Keratinocyte (primary cell): ENCODE data around the gene PROM1. TPM values are rescaled to one million over a fixed set of nuclear protein-coding genes. Genes with fewer than 3 reads are reported as not detected.

Experiments
- DNase-seq: peaks from one replicate; pipeline ENCODE4 v3.0.0-alpha.2; 2011; ENCODE audit warnings: low read depth, missing footprints, low spot score
- FAIRE-seq: peaks from 2 replicates; lab custom pipeline; 2011; peaks lifted over from hg19 to GRCh38; lab: Jason Lieb, UNC
- H2AFZ ChIP-seq: 2 replicates; pipeline ENCODE4 v1.6.0; 2012; ENCODE audit warnings: low read length, control low read depth, inconsistent platforms; ENCODE audit not compliant: control insufficient read depth
- H3K27ac ChIP-seq: 2 replicates; pipeline ENCODE4 v1.5.1; 2011; ENCODE audit warnings: low read length; ENCODE audit not compliant: control insufficient read depth, insufficient read depth
- H3K27me3 ChIP-seq: 3 replicates; pipeline ENCODE4 v1.6.0; 2011; ENCODE audit warnings: low read length; ENCODE audit not compliant: control insufficient read depth, insufficient read depth; ENCODE audit errors: extremely low read depth
- H3K36me3 ChIP-seq, 2 experiments: 2 replicates in 1 of 2; 3 replicates in 1 of 2; pipeline ENCODE4 v1.5.1; 2011; ENCODE audit warnings: low read length in 2 of 2, mild to moderate bottlenecking in 1 of 2; ENCODE audit not compliant: control insufficient read depth in 2 of 2, insufficient read depth in 2 of 2; ENCODE audit errors: extremely low read depth in 1 of 2
- H3K4me1 ChIP-seq: 3 replicates; pipeline ENCODE4 v1.5.1; 2011; ENCODE audit warnings: low read length; ENCODE audit not compliant: control insufficient read depth, insufficient read depth; ENCODE audit errors: extremely low read depth
- H3K4me2 ChIP-seq: 3 replicates; pipeline ENCODE4 v1.6.0; 2011; ENCODE audit warnings: low read depth, low read length; ENCODE audit not compliant: control insufficient read depth, insufficient read depth; ENCODE audit errors: extremely low read depth
- H3K4me3 ChIP-seq, 3 experiments: fragments of 200-600 bp in 1 of 3; sonication (generic) in 1 of 3; 2 replicates in 2 of 3; 3 replicates in 1 of 3; pipeline ENCODE4 v1.5.1; 2011 to 2016; ENCODE audit warnings: low read length in 3 of 3, mild to moderate bottlenecking in 3 of 3, control low read depth in 2 of 3, inconsistent platforms in 1 of 3, low read depth in 1 of 3, mixed read lengths in 1 of 3, mixed run types in 1 of 3, moderate library complexity in 1 of 3; ENCODE audit not compliant: control insufficient read depth in 2 of 3, insufficient read depth in 2 of 3; ENCODE audit errors: extremely low read depth in 1 of 3
- H3K79me2 ChIP-seq: 2 replicates; pipeline ENCODE4 v1.6.0; 2012; ENCODE audit warnings: low read length; ENCODE audit not compliant: control insufficient read depth, insufficient read depth
- H3K9ac ChIP-seq: 3 replicates; pipeline ENCODE4 v1.6.0; 2011; ENCODE audit warnings: low read length; ENCODE audit not compliant: control insufficient read depth, insufficient read depth; ENCODE audit errors: extremely low read depth
- H3K9me1 ChIP-seq: 3 replicates; pipeline ENCODE4 v1.6.0; 2011; ENCODE audit warnings: low read length; ENCODE audit not compliant: control insufficient read depth, insufficient read depth; ENCODE audit errors: extremely low read depth
- H3K9me3 ChIP-seq: 2 replicates; pipeline ENCODE4 v1.5.1; 2012; ENCODE audit warnings: low read depth, low read length; ENCODE audit not compliant: control insufficient read depth
- H4K20me1 ChIP-seq: 3 replicates; pipeline ENCODE4 v1.6.0; 2011; ENCODE audit warnings: low read length; ENCODE audit not compliant: control insufficient read depth, insufficient read depth; ENCODE audit errors: extremely low read depth
- CTCF ChIP-seq, 3 experiments: IDR thresholded peaks in 1 of 3; conservative IDR thresholded peaks in 1 of 3; optimal IDR thresholded peaks in 1 of 3; 2 replicates in 2 of 3; 3 replicates in 1 of 3; pipeline versions ENCODE3 to v1.5.1; 2011; ENCODE audit warnings: low read length in 3 of 3, mild to moderate bottlenecking in 3 of 3, moderate library complexity in 2 of 3, control low read depth in 1 of 3, inconsistent platforms in 1 of 3; ENCODE audit not compliant: insufficient read depth in 2 of 3; ENCODE audit errors: extremely low read depth in 1 of 3
- EZH2 ChIP-seq: IDR thresholded peaks from one replicate; pipeline ENCODE4 v1.6.1; 2012; ENCODE audit warnings: inconsistent platforms, mild to moderate bottlenecking, low read length, moderate library complexity
- dilution Hi-C: fragments of 300-500 bp; cut with MboI; formaldehyde crosslinking; loops from one replicate; pipeline ENCODE4 v1.7.0; 2020; ENCODE audit warnings: low sequenced_read_pairs; ENCODE audit not compliant: extremely low pct_ligation_motif_present
- polyA plus RNA-seq, 5 experiments: library from polyadenylated mRNA; depleted of rRNA in 3 of 5; stranded (reverse) in 3 of 5; stranded (forward) in 1 of 5; unstranded in 1 of 5; fragments of >200 nt; gene quantifications; 1 replicate in 1 of 5; 2 replicates in 3 of 5; 3 replicates in 1 of 5; pipeline versions ENCODE4 v1.2.1 to v1.2.3, GENCODE V29; 2011 to 2012; ENCODE audit warnings: missing spikeins in 2 of 5, low read depth in 1 of 5, low replicate concordance in 1 of 5

Gene PROM1
- polyA plus RNA-seq, 1 donor (not counting 4 experiments of a cell fraction or from before 2014, with no cell fraction given) = not detected

GRCh38 chr4:15926486-15926885 lies 157.3 kb downstream of the PROM1 start:
- TF ChIP-seq CTCF (optimal IDR thresholded peaks at IDR 0.05 in 1 of 3, IDR thresholded peaks at IDR 0.05 in 1 of 3, conservative IDR thresholded peaks at IDR 0.05 in 1 of 3; ENCODE audit: extremely low read depth in 1 of 3, insufficient read depth in 2 of 3, low read length in 3 of 3) (no peak), EZH2 (no peak)
- Histone ChIP-seq H3K9ac (no peak overlapping the region), H3K4me2 (peak overlapping the region; percentile 29), H3K9me3 (no peaks in the 10 kb centered on the region), H3K79me2 (no peaks in the 10 kb centered on the region), H3K36me3 (peaks cover 0 to 4% of the 10 kb centered on the region in 2 experiments), H3K4me1 (peaks cover 15% of the 10 kb centered on the region), H4K20me1 (no peaks in the 10 kb centered on the region), H2AFZ (no peak overlapping the region), H3K27ac (peak overlapping the region; percentile 48), H3K9me1 (no peaks in the 10 kb centered on the region), H3K27me3 (no peaks in the 10 kb centered on the region), H3K4me3 (no peak overlapping the region)
- DNase-seq (no peak), FAIRE-seq (peak; percentile 84)
- dilution Hi-C loops = no loop called here

DNA sequence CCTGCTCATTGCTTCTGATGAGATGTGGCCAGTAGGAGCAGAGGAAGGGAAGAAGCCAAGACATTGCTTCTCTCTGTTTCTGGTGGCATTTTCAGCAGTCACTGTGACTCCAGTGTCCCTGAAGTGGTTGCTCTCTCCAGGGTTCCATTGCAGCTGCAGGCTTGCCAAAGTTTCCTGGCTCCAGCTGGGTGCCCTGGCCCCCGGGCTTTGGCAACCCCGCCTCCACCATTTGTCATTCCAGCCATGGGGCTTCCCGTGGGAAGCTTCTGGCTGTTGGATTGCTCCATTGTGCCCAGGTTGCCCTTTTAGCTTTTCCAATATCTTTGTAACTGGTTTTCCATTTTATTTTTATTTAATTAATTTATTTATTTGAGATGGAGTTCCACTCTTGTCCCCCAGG lies 158.0 kb downstream of the PROM1 start:
- Histone ChIP-seq H3K4me2 (no peak overlapping the region), H3K9ac (no peak overlapping the region), H3K9me3 (no peaks in the 10 kb centered on the region), H3K79me2 (no peaks in the 10 kb centered on the region), H3K27ac (no peak overlapping the region), H3K4me3 (no peak overlapping the region), H3K9me1 (no peaks in the 10 kb centered on the region), H3K4me1 (peaks cover 22% of the 10 kb centered on the region), H4K20me1 (no peaks in the 10 kb centered on the region), H2AFZ (no peak overlapping the region), H3K27me3 (no peaks in the 10 kb centered on the region), H3K36me3 (peaks cover 0 to 4% of the 10 kb centered on the region in 2 experiments)
- no peak for DNase-seq
- TF ChIP-seq CTCF (optimal IDR thresholded peaks at IDR 0.05 in 1 of 3, IDR thresholded peaks at IDR 0.05 in 1 of 3, conservative IDR thresholded peaks at IDR 0.05 in 1 of 3; ENCODE audit: extremely low read depth in 1 of 3, insufficient read depth in 2 of 3, low read length in 3 of 3) (no peak), EZH2 (no peak)
- peak; percentile 64 for FAIRE-seq
- dilution Hi-C loops = no loop called here
